ENCODE measurements around the gene CACNA1B. TPM values are rescaled to one million over a fixed set of nuclear protein-coding genes. Genes with fewer than 3 reads are reported as not detected.

The CACNA1B gene
- total and polyA plus RNA-seq, 11 donors, result 0.03 to 0.25 (median 0.13) TPM

GRCh38 chr9:137977571-137978261, 100.1 kb downstream of the CACNA1B start:
- WGBS, 4 donors, result 76 to 87% (median 78%) methylated on average over 8 of the region's 8 CpGs
- H3K27ac ChIP-seq, result no peak overlapping the region
- H3K27me3 ChIP-seq, result peaks cover 0 to 7% (median 0%) of the 10 kb centered on the region in 9 donors
- no peak overlapping the region for H3K4me3 ChIP-seq
- no peaks in the 10 kb centered on the region for H3K4me1 ChIP-seq
- no peaks in the 10 kb centered on the region for H3K9me3 ChIP-seq
- H3K36me3 ChIP-seq, result no peaks in the 10 kb centered on the region
- DNase-seq (peak in 1 of 5 donors; percentile 35), ATAC-seq (no peak)
- TF ChIP-seq POLR2A (IDR thresholded peaks at IDR 0.05), result no peak
- TF ChIP-seq, protein P1, sequence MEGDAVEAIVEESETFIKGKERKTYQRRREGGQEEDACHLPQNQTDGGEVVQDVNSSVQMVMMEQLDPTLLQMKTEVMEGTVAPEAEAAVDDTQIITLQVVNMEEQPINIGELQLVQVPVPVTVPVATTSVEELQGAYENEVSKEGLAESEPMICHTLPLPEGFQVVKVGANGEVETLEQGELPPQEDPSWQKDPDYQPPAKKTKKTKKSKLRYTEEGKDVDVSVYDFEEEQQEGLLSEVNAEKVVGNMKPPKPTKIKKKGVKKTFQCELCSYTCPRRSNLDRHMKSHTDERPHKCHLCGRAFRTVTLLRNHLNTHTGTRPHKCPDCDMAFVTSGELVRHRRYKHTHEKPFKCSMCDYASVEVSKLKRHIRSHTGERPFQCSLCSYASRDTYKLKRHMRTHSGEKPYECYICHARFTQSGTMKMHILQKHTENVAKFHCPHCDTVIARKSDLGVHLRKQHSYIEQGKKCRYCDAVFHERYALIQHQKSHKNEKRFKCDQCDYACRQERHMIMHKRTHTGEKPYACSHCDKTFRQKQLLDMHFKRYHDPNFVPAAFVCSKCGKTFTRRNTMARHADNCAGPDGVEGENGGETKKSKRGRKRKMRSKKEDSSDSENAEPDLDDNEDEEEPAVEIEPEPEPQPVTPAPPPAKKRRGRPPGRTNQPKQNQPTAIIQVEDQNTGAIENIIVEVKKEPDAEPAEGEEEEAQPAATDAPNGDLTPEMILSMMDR (IDR thresholded peaks at IDR 0.05), result no peak
- intact Hi-C loops (cut with DNase I), result no loop called here

GRCh38 chr9:137978262-137978714, 100.7 kb downstream of the CACNA1B start:
- 73 to 86% (median 81%) methylated on average over 3 to 4 of the region's 4 CpGs for WGBS, 4 donors
- TF ChIP-seq, protein P1 (IDR thresholded peaks at IDR 0.05), result no peak
- no peak for TF ChIP-seq POLR2A (IDR thresholded peaks at IDR 0.05)
- intact Hi-C loops (cut with DNase I), result no loop called here
- no peaks in the 10 kb centered on the region for H3K9me3 ChIP-seq
- no peak for ATAC-seq
- no peak overlapping the region for H3K4me3 ChIP-seq
- peaks cover 0 to 4% (median 0%) of the 10 kb centered on the region in 9 donors for H3K27me3 ChIP-seq
- no peaks in the 10 kb centered on the region for H3K4me1 ChIP-seq
- DNase-seq, result peak in 1 of 5 donors; percentile 23
- no peaks in the 10 kb centered on the region for H3K36me3 ChIP-seq
- H3K27ac ChIP-seq, result no peak overlapping the region

DNA sequence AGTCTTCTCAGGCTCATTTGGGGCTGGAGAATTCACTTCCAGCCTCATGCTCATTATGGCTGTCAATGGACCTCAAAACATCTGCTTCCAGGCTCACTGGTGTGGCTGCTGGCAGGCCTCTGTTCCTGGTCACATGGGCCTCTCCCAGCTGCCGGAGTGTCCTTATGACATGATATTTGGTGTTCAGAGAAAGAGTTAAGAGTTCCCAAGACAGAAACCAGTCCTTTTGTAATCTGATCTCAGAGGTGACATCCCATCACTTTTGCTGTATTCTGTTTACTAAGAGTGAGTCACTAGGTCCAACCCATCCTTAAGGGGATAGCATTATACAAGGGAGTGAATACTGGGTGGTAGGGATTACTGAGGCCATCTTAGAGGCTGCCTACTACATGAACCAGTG, 104.6 kb downstream of the CACNA1B start:
- no peaks in the 10 kb centered on the region for H3K9me3 ChIP-seq
- DNase-seq (no peak), ATAC-seq (no peak)
- peaks cover 0 to 6% (median 0%) of the 10 kb centered on the region in 9 donors for H3K27me3 ChIP-seq
- TF ChIP-seq POLR2A (IDR thresholded peaks at IDR 0.05), result no peak
- TF ChIP-seq, protein P1 (IDR thresholded peaks at IDR 0.05), result no peak
- intact Hi-C loops (cut with DNase I), result no loop called here
- no peak overlapping the region for H3K27ac ChIP-seq
- 67 to 75% (median 70%) methylated on average over 1 of the region's 1 CpG for WGBS, 4 donors
- H3K4me1 ChIP-seq, result no peaks in the 10 kb centered on the region
- H3K4me3 ChIP-seq, result no peak overlapping the region
- H3K36me3 ChIP-seq, result no peaks in the 10 kb centered on the region

- intact Hi-C loops (cut with DNase I), result no loop called here
- H3K36me3 ChIP-seq, result no peaks in the 10 kb centered on the region
- TF ChIP-seq, protein P1 (IDR thresholded peaks at IDR 0.05), result no peak
- TF ChIP-seq POLR2A (IDR thresholded peaks at IDR 0.05), result no peak
- DNase-seq, result peak in 1 of 5 donors; percentile 44
- no peak for ATAC-seq
- H3K27me3 ChIP-seq, result peaks cover 0 to 6% (median 0%) of the 10 kb centered on the region in 9 donors
- no peak overlapping the region for H3K27ac ChIP-seq
- no peak overlapping the region for H3K4me3 ChIP-seq
- H3K9me3 ChIP-seq, result no peaks in the 10 kb centered on the region
- H3K4me1 ChIP-seq, result no peaks in the 10 kb centered on the region
- WGBS, 4 donors, result 81 to 90% (median 88%) methylated on average over 4 to 16 of the region's 16 CpGs
Observed at GRCh38 chr9:137984005-137984404, 106.4 kb downstream of the CACNA1B start.
